IPS DF 4.7 (cell line): ENCODE data around the gene TDRKH.
A peak's percentile ranks its signal among the peaks of the same experiment; 100 is the strongest.

Experiments used
- DNase-seq: peaks from one replicate; pipeline ENCODE4 v3.0.0-alpha.2; 2013; ENCODE audit warnings: low spot score; ENCODE audit errors: extremely low read depth

TDRKH gene, protein sequence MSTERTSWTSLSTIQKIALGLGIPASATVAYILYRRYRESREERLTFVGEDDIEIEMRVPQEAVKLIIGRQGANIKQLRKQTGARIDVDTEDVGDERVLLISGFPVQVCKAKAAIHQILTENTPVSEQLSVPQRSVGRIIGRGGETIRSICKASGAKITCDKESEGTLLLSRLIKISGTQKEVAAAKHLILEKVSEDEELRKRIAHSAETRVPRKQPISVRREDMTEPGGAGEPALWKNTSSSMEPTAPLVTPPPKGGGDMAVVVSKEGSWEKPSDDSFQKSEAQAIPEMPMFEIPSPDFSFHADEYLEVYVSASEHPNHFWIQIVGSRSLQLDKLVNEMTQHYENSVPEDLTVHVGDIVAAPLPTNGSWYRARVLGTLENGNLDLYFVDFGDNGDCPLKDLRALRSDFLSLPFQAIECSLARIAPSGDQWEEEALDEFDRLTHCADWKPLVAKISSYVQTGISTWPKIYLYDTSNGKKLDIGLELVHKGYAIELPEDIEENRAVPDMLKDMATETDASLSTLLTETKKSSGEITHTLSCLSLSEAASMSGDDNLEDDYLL

GRCh38 chr1:151790071-151790939, at the start of gene TDRKH:
Gene TDRKH (minus strand): TSS chr1:151790500. CDS start chr1:151783022, 7,478 bp downstream.
- DNase-seq, result peak; percentile 98

GRCh38 chr1:151839457-151840403, 49.4 kb upstream of the TDRKH start, which contains the start of gene C2CD4D:
Gene C2CD4D (minus strand): TSS chr1:151839820. CDS start chr1:151838989, 831 bp downstream.
- no peak for DNase-seq

DNA sequence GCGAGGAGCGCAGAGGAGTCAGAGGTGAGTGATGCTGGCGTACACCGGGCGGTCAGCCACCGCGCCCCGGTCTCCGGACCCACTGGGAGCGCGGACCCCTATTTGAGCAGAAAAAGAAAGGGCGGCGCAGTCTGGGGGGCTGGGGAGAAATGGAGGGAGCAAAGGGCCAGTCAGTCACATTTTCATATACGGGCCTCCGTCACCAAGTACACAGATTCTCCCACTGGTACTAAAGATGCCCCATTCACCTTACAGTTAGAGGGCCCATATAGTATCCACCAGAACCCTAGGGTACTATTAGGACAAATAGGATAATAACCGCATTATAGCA, 48.7 kb upstream of the TDRKH start:
- no peak for DNase-seq

- DNase-seq, result no peak
Observed at GRCh38 chr1:151838222-151839081, 48.2 kb upstream of the TDRKH start.

DNA sequence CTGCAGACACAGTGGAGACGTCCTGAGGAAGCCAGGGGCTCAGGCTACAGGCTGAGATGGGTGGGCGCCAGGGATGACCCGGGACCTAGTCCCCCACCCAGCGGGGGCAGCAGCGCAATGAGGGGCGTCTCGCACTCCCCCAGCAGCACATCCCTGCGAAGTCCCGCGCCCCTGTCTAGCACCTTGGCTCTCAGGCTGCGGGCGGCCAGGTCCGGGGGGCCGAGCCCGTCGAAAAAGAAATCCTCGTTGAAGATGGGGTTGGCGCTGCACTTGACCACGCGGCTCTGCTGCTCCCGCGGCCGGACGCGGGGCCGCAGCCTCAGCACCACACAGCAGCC, 47.6 kb upstream of the TDRKH start:
- no peak for DNase-seq

DNA sequence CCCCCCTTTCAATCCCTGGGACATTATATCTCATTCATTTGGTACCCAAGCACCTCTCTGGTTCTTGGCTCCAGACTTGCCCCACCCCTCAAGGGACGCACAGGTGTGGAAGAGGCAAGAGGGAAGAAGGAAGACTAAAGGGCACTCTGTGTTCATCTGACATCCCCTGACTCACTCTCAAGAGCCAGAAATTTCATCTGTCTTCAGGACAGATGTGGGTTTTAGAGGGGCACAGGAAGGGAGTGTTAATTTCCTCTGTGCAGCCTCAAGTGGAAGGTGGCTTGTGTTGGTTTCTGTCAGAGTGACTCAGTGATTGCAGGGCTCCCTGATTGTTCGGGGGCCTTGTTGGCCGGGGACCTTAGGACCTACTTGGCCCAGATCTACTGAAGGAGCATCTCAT, 46.9 kb upstream of the TDRKH start:
- no peak for DNase-seq

- no peak for DNase-seq
Observed at GRCh38 chr1:151835596-151835995, 45.3 kb upstream of the TDRKH start.

- DNase-seq, result no peak
Observed at GRCh38 chr1:151834239-151834638, 43.9 kb upstream of the TDRKH start.

DNA sequence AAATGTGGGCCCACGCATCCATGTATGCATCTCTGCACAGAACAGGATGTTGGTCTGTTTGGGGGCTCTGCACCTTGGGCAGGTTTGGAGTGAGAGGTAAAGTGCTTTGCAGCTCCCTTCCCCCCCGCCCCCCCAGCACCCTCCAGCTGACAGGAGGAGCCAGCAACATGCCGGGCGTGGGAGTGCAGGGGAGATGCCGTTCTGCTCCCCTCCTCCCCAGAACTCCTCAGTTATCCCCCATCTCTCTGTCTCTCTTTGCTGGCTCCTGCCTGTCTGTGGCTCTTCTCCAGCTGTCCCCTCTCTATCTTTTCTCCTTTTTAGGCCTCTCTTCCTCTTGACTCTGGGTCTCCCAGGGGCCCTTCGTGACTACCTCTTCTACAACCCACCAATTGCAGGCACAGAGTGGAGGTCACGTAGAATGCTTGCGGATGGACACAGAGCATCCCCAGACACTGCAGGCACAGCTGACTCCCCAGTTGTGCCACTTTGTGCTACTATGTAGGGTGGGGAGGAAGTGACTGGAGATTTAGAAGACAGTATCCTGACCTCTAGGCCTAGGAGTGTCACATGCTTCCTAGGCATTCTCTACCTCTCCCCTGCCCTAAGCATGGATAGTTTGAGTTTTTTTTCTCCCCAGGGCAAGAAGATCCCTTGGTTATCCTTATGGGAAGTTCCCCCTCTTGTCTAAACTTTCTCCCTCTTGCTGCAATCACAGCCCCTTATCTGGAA, 43.0 kb upstream of the TDRKH start:
- no peak for DNase-seq

DNA sequence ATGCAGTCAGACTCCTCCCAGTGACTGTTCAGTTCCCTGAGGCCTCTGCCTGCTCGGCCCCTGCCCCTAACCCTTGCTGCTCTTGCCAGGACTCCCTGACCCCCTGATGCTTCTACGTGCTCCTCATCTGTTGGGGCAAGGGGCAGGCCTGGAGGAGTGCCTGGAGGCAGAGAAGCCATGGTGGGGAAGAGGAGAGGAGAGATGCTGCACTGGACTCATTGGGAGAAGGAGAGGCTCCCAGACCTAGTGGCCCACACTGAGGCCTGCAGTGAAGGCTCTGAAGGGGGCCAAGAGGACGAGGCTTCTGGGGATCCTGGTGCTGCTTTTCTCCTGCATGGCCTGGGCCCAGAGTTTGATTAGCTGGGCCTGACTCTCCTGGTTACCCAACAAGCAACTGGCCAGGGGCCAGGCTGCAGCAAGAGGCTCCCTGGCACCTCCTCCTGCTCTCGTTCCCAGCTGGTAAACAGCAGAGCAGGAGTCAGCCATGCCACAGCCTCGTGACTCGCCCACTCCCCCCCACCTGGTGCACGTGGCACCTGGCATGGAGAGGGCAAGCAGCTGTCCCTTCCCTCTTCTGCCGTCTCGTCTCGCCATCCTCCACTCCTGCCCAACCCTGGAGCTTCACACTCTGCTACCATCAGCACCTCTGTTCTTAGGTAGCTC, 42.1 kb upstream of the TDRKH start:
- DNase-seq, result no peak

DNA sequence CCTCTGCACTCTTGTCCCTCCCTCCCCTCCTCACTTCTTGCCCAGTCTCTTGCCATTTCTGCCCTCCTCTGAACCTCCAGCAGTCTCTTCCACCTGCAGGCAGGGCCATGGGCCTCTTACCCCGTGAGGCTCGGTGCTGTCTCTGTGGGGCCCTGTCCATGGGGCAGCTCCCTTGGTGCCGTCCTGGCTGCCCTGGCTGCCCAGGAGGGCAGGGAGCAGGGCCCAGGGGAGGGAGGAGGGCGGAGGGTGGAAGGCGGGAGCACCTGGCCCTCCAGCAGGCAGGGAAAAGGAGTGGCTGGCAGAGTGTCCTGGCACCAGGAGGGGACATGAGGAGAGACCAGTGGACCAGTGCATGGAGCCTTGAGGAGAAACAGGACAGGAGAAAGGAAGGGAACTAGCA, 41.3 kb upstream of the TDRKH start, which contains the start of gene RORC:
TSS of gene RORC (minus strand) at position 198 of the 400 bp plus-strand sequence. CDS start at position 160, 38 bp downstream.
- DNase-seq, result no peak

DNA sequence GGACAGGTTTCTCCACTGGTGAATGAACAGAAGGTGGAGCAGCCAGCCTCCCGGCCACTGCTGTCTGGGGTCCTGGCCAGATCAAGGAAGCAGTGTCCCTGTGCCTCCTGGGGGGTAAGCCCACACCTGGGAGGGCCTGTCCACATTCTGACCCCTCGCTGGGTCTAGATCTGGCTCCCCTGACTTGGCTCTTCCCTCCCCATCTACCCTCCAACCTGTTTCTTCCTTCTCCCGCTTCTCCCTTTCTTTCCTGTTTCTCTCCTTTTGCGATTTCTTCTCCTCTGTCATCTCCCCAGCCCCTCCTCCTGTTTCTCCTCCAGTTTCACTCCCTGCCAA, 40.9 kb upstream of the TDRKH start:
- no peak for DNase-seq

GRCh38 chr1:151830055-151830454, 39.8 kb upstream of the TDRKH start:
- no peak for DNase-seq

- no peak for DNase-seq
Observed at GRCh38 chr1:151829352-151830046, 39.2 kb upstream of the TDRKH start.

- DNase-seq, result no peak
Observed at GRCh38 chr1:151828921-151829320, 38.6 kb upstream of the TDRKH start.

GRCh38 chr1:151827853-151828252, 37.6 kb upstream of the TDRKH start:
- DNase-seq, result no peak

DNA sequence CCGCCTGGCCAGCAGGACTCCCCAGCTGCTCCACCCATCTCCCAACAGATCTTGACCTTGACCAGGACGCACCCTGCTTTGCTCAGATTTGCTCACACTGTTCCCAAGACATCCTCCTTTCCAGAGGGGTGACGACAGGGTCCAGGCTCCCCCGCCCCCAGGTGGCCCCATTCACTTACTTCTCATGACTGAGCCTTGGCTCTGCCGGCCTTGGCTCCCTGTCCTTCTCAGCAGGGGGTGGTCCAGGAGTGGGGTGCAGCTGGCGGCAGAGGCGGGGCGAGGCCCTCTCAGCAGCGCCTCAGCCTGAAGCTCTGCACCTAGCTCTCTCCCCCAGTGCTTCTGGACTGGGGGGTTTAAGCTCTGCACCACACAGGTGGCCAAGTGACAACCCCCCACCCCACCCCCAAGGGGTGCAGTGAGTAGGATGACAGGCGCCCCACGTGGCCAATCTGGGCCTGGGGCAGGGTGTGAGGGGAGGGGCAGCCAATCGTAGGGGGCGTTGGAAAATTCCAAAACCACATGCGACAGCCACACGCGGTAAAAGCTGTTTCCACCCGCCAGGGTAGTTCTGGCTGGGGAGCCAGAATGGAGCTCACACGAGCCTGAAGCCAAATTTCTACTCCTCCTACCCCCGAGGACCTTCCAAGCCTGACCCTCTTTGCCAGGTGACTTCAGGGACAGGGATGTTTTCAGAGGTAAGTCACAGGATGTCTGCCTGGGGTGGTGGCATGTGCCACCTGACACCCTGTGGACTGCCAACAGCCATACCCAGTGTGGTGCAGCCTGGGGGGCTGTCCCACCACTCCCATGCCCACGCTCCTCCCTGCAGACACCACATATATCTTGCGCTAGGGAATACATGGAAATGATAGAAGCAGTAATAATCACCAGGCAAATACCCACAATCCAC, 35.7 kb upstream of the TDRKH start:
- no peak for DNase-seq
